ENCODE results near the gene NAT9.

The NAT9 gene

GRCh38 chr17:74728033-74728701, 48.0 kb downstream of the NAT9 start:
- DNase-seq (no peak), ATAC-seq (no peak)
- Mint-ChIP-seq H3K4me3 (no peak overlapping the region), H3K9me3 (no peaks in the 10 kb centered on the region), H3K4me1 (peaks cover 19% of the 10 kb centered on the region), H3K27me3 (no peaks in the 10 kb centered on the region), H3K27ac (no peak overlapping the region)

- Mint-ChIP-seq H3K27ac (no peak overlapping the region), H3K9me3 (no peaks in the 10 kb centered on the region), H3K4me3 (no peak overlapping the region), H3K27me3 (no peaks in the 10 kb centered on the region), H3K4me1 (peaks cover 2% of the 10 kb centered on the region)
- ATAC-seq (no peak), DNase-seq (no peak)
These were observed 51.0 kb downstream of the NAT9 start for GRCh38 chr17:74725111-74725510.

- H3K4me3 Mint-ChIP-seq = no peak overlapping the region
- ATAC-seq (no peak), DNase-seq (no peak)
- no peak overlapping the region for H3K27ac Mint-ChIP-seq
- H3K27me3 Mint-ChIP-seq = no peaks in the 10 kb centered on the region
- H3K4me1 Mint-ChIP-seq = no peaks in the 10 kb centered on the region
- H3K9me3 Mint-ChIP-seq = no peaks in the 10 kb centered on the region
These were observed 52.3 kb downstream of the NAT9 start for GRCh38 chr17:74723891-74724290.

- H3K27me3 Mint-ChIP-seq = no peaks in the 10 kb centered on the region
- H3K4me3 Mint-ChIP-seq = no peak overlapping the region
- H3K9me3 Mint-ChIP-seq = no peaks in the 10 kb centered on the region
- H3K4me1 Mint-ChIP-seq = no peaks in the 10 kb centered on the region
- ATAC-seq (no peak), DNase-seq (no peak)
- H3K27ac Mint-ChIP-seq = no peak overlapping the region
These were observed 53.4 kb downstream of the NAT9 start for GRCh38 chr17:74722782-74723181.
